Measurements from ENCODE around the gene LILRB2.
"Not testable (repeated sequence)": the region's sequence is repeated elsewhere in the genome, so short reads cannot be mapped to it uniquely, and the experiment has no call there.

The LILRB2 gene

GRCh38 chr19:54239491-54240371, 41.2 kb downstream of the LILRB2 start:
- DNase-seq, result not testable (repeated sequence)

- DNase-seq, result no peak
Observed at GRCh38 chr19:54233941-54234340, 47.0 kb downstream of the LILRB2 start.

GRCh38 chr19:54231077-54231931, 49.6 kb downstream of the LILRB2 start:
- DNase-seq, result peak; percentile 90

GRCh38 chr19:54230031-54230430, 50.9 kb downstream of the LILRB2 start:
- no peak for DNase-seq

- DNase-seq, result no peak
Observed at GRCh38 chr19:54229146-54229545, 51.8 kb downstream of the LILRB2 start.

- not testable (repeated sequence) for DNase-seq
Observed at GRCh38 chr19:54224619-54225018, 56.3 kb downstream of the LILRB2 start.

- DNase-seq, result not testable (repeated sequence)
Observed at GRCh38 chr19:54223937-54224281, 57.0 kb downstream of the LILRB2 start.
